GM12801 (cell line): ENCODE measurements around the gene TMPRSS11F.

ENCODE experiments used
- CTCF ChIP-seq: IDR thresholded peaks from one replicate; pipeline ENCODE4 v1.5.1; 2011; ENCODE audit warnings: control low read depth; ENCODE audit not compliant: insufficient read length; ENCODE audit errors: extremely low read depth

TMPRSS11F gene

GRCh38 chr4:68077301-68077700 lies 52.4 kb downstream of the TMPRSS11F start:
- no peak for TF ChIP-seq CTCF

DNA sequence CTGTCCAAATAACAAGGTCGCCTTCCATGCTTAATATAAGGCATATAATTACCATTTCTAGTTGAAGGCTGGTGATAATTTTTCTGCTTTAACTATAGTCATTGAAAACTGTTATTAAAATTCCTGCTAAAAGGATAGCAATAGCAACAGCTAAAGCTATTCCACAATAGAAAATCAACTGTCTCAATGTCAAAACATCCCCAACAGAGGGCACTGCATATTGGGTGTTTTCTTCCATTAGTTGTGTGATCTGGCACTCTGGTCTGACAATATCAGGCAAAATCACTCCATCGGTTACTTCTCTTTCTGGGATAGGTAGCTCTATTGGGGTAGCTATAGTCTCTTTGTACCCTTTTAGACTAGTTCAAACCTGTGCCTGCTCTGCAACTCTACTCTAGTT lies 53.5 kb downstream of the TMPRSS11F start:
- no peak for TF ChIP-seq CTCF

DNA sequence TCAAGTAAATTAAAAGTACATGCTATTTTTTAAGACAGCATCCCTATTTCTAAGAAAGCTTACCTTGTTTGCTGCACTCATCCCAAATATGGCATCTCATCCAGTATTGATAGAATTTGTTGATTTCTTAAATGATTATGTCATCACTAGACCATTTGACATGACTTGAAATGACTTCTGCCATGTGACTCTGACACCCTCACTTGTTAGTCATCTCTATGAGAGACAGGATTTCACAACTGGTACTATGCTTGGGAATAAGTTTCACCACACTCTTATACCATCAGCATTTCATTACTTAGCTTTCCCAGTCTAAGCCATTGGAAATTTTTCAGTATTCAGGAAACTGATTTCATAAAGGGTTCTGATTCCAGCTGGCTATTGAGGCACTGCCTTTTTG lies 55.3 kb downstream of the TMPRSS11F start:
- no peak for TF ChIP-seq CTCF

DNA sequence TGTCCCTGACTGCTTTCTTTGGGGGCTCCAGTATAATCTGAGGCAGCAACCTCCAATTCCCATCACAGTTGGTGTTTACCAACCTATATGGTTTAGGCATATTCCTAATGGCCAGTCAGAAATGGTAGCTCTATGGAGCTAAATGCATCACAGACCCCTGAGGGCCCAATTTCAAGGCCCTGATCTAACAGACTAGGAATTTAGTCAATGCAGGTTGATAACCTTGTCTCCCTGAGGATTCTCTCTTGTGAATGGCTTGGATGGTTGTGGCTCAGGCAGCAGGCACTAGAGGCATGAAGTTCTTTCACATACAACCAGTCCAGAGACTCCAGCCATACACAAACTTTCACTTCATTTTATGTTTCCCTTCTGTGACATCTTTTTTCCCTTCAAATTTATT lies 59.4 kb downstream of the TMPRSS11F start:
- TF ChIP-seq CTCF, result no peak

DNA sequence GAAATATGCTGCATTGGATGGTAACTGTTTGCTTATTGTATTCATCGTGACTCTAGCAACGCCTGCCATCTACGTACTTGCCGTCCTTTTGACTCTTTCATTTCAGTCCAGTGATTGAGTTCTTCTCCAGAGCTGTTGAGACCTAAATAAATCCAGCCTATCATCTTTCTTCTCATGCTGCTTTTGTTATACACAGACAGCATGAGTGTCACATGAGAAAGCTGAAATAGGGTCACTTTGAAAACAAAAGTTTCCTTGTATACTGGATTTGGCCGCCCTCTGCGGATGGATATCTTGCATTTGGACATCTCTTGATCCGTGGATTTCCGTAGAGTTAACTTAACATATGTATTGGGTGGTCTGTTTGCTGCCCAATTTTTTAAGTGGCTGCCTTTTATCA lies 67.2 kb downstream of the TMPRSS11F start:
- TF ChIP-seq CTCF, result no peak

GRCh38 chr4:68038272-68038671 lies 91.4 kb downstream of the TMPRSS11F start:
- TF ChIP-seq CTCF, result no peak

DNA sequence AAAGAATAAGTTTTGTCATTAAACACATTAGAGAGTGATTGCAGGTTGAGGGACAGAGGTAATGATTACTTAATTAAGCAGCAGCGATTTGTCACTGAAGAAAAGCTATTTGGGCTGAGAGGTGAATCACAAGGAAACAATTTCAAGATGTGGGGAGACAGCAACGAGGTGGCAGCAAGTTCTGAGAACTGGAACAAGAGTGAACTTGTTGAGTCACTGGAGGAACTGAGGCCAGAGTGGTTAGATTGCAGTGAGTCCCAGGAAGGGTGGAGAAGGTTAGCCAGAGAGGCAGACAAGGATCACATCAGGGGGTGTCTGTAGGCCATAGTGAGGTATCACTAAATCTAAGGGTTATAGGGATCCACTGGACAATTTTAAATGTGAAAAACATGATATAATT lies 108.5 kb downstream of the TMPRSS11F start:
- TF ChIP-seq CTCF, result no peak

DNA sequence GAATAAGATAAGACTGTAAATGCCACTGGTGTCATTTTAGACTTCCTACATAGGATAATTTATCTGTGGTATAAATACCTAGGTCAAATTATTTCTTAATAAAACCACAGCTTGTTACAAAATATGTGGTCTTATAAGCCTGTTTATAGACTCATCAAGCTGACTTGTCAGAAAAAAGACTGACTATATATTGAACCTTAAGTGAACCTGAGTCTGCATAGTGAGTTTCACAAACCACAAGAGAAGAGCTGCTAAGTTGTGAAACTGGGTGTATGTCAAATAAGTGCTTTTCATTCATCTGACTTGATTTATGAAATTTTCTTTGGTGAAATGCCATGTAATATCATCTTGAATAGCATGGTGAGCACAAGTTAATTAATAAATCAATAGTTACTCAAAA lies 118.0 kb downstream of the TMPRSS11F start:
- no peak for TF ChIP-seq CTCF
